ENCODE data around the gene VEZT.

Gene VEZT

GRCh38 chr12:95202691-95203486 lies 14.7 kb upstream of the VEZT start:
- H3K27me3 ChIP-seq (ENCODE audit: insufficient read depth, poor library complexity, severe bottlenecking) = no peaks in the 10 kb centered on the region
- TF ChIP-seq POLR2AphosphoS5 (IDR thresholded peaks at IDR 0.05; ENCODE audit: low read depth) (no peak), GABPA (IDR thresholded peaks at IDR 0.05; ENCODE audit: low read depth) (no peak), SPI1 (IDR thresholded peaks at IDR 0.05; ENCODE audit: borderline replicate concordance, low read depth) (peak; percentile 60; the same call in 1 of the 2 replicates), REST (IDR thresholded peaks at IDR 0.05; ENCODE audit: insufficient replicate concordance, low read depth) (no peak), CTCF (IDR thresholded peaks at IDR 0.05; ENCODE audit: insufficient read depth, low read length) (no peak)
- no peak overlapping the region for H3K27ac ChIP-seq (replicated peaks)
- H3K4me3 ChIP-seq (replicated peaks; ENCODE audit: insufficient read depth, low read length) = no peak overlapping the region
- DNase-seq (ENCODE audit: low read depth in 1 of 2, low spot score in 1 of 2) = no peak

DNA sequence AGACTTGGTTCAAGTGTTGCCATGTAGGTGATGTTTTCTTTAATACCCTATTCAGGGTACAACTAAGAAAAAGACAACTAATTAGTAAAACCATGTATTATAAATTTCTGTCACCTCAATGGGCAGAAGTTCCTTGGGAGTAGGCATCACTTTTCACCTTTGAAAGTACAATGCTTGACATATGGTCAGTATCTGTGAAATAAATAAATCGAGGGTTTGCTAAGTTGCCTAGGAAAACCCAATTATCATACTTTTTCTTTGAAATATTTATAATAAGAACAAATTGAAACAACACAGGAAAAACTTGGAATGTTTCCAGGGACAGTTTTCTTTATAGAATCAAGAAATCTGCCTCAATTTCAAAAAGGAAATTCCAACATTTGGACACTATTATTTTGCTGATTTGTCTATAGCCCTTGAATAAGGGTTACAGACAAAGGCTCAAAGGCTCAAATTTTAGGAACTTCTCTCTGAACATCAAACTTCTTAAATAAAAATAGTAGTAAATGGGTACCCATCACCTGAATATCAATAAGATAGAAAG lies 14.0 kb upstream of the VEZT start:
- no peak overlapping the region for H3K27ac ChIP-seq (replicated peaks)
- no peak for DNase-seq (ENCODE audit: low read depth in 1 of 2, low spot score in 1 of 2)
- H3K27me3 ChIP-seq (ENCODE audit: insufficient read depth, poor library complexity, severe bottlenecking) = no peaks in the 10 kb centered on the region
- H3K4me3 ChIP-seq (replicated peaks; ENCODE audit: insufficient read depth, low read length) = no peak overlapping the region
- TF ChIP-seq POLR2AphosphoS5 (IDR thresholded peaks at IDR 0.05; ENCODE audit: low read depth) (no peak), SPI1 (IDR thresholded peaks at IDR 0.05; ENCODE audit: borderline replicate concordance, low read depth) (no peak), REST (IDR thresholded peaks at IDR 0.05; ENCODE audit: insufficient replicate concordance, low read depth) (no peak), GABPA (IDR thresholded peaks at IDR 0.05; ENCODE audit: low read depth) (no peak), CTCF (IDR thresholded peaks at IDR 0.05; ENCODE audit: insufficient read depth, low read length) (no peak)

DNA sequence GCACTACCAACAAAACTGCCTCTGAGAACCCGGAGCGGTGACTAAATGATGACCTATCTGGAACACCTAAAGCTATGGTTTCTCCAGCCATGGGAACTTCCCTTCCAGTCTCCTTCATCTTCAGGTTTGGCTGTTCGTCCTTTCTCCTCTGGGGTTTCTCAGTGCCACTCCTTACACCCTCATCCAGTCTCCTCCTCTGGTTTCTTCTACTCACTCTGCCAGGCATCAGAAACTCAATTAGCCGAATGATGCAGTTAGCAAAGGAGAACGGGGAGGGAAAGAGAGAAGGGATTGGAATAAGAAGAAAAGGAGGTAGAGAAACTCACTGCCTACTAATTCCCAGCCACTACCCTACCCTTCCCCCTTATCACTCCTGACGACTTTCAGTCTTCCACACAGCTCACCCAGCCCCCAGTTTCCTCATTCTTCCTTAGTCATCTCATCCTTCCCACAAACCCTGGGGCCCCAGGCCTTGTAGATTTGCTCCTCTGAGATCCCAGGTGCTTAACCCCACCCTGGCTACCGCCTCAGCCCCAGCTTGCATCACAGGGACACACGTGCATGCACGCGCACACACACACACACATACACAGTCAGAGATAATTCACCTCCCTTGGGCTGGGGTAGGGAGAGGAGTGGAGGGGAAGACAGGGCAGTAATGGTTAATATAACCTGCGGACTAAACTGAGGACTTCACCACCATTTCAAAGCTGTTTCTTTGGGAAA lies 13.3 kb upstream of the VEZT start:
- H3K27ac ChIP-seq (replicated peaks) = no peak overlapping the region
- no peaks in the 10 kb centered on the region for H3K27me3 ChIP-seq (ENCODE audit: insufficient read depth, poor library complexity, severe bottlenecking)
- H3K4me3 ChIP-seq (replicated peaks; ENCODE audit: insufficient read depth, low read length) = no peak overlapping the region
- peak; percentile 52 to 58 for DNase-seq (ENCODE audit: low read depth in 1 of 2, low spot score in 1 of 2)
- TF ChIP-seq REST (IDR thresholded peaks at IDR 0.05; ENCODE audit: insufficient replicate concordance, low read depth) (no peak), SPI1 (IDR thresholded peaks at IDR 0.05; ENCODE audit: borderline replicate concordance, low read depth) (no peak), GABPA (IDR thresholded peaks at IDR 0.05; ENCODE audit: low read depth) (no peak), POLR2AphosphoS5 (IDR thresholded peaks at IDR 0.05; ENCODE audit: low read depth) (no peak), CTCF (IDR thresholded peaks at IDR 0.05; ENCODE audit: insufficient read depth, low read length) (no peak)
